HG02798 (cell line): ENCODE results near the gene TIPRL.
A peak's percentile ranks its signal among the peaks of the same experiment; 100 is the strongest.
"Not testable (repeated sequence)": the region's sequence is repeated elsewhere in the genome, so short reads cannot be mapped to it uniquely, and the experiment has no call there.

Experiments
- ATAC-seq: cut with Tn5 transposase; IDR thresholded peaks from one replicate; pipeline ENCODE4 v1.9.1; 2021; ENCODE audit warnings: mild to moderate bottlenecking; ENCODE audit not compliant: unreplicated experiment, poor library complexity

TIPRL gene

DNA sequence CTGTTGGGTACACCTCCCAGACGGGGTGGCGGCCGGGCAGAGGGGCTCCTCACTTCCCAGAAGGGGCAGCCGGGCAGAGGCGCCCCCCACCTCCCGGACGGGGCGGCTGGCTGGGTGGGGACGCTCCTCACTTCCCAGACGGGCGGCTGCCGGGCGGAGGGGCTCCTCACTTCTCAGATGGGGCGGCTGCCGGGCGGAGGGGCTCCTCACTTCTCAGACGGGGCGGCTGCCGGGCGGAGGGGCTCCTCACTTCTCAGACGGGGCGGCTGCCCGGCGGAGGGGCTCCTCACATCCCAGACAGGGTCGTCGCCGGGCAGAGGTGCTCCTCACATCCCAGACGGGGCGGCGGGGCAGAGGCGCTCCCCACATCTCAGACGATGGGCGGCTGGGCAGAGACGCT, 28.9 kb downstream of the TIPRL start:
- ATAC-seq: not testable (repeated sequence)

DNA sequence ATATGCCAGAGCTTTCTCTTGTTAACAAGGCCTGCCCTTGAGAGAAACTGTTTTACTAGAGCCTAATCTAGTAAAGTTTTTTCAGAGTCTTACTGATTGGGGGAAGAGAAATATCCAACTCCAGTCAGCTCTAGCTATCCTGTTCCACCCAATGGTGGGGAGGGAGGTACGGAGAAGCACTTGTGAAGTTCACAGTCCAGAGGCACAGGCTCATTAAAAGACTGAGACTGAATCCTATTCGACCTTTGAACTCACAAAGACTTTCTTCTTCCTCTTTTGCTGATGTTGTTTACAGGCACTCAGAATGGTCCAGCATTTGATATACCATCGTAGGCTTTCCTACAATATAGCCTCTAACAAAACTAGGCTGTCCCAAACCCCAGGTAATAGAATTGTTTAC, 31.6 kb downstream of the TIPRL start:
- ATAC-seq: no peak

DNA sequence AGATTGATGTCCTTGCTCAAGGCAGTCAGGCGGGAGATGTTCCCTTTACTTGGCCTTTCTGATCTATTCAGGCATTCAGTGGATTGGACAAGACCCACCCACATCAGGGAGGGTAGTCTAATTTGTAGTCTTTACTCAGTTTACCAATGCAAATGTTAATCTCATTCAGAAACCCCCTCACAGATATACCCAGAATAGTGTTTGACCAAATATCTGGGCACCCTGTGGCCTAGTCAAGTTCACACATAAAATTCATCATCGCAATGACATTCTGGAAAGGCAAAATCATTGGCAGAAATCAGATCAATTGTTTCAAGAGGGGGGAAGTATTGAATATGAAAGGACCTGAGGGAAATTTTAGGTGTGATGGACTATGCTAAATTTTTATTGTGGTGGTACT, 34.6 kb downstream of the TIPRL start:
- ATAC-seq: no peak

DNA sequence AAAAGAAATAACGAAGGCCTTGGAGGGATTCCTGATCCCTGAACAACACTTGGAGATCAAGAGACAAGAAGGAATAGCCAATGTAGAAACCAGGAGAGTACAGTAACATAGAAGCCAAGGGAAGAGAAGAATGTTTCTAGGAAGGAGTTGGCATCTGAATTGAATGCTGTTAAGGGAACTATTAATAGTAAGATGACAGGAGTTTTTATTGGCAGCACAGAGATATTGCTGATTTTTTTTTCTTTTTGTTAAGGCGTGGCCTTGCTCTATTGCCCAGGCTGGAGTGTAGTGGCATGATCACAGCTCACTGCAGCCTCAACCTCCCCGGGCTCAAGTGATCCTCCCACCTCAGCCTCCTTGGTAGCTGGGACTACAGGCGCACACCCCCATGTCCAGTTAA, 37.4 kb downstream of the TIPRL start:
- ATAC-seq: no peak

DNA sequence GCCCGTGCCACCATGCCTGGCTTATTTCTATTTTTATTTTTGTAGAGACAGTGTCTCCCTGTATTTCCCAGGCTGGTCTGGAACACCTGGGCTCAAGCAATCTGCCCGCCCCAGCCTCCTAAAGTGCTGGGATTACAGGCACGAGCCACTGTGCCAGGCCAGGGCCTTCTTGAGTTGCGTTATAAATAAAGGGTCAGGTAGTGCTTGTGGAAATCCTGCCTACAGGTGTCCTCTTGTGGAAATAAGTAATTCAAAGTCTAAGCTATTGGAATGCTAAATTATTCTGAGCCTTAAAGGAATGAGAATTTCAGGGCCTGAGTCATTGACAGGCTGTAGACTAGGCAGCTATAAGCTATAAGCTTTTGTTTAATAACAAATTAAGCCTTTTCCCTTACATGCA, 38.9 kb downstream of the TIPRL start:
- no peak for ATAC-seq

DNA sequence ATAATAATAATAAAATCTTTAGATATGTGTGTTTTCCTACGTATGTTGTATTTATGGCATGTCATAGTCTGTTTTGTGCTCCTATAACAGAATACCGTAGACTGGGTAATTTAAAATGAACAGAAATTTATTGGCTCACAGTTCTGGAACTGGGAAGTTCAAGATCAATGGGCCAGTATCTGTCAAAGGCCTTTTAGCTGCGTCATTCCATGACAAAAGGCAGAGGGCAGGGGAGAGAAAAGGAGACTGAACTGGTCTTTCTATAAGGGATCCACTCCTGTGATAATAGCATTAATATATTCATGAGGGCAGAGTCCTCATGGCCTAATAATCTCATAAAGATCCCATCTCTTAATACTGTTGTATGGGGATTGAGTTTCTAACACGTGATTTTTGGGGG, 39.9 kb downstream of the TIPRL start:
- ATAC-seq: no peak

DNA sequence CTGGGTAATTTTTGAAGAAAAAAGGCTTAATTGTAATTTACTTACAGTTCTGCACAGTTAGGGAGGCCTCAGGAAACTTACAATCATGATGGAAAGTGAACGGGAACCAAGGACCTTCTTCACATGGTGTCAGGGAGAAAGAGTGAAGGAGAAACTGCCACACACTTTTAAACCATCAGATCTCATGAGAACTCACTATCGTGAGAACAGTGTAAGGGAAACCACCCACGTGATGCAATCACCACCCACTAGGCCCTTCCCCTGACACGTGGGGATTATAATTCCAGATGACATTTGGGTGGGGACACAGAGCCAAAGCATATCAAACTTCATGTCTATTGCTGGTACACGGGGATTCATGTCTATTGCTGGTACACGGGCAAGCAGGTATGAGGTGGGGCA, 41.7 kb downstream of the TIPRL start:
- ATAC-seq: no peak

DNA sequence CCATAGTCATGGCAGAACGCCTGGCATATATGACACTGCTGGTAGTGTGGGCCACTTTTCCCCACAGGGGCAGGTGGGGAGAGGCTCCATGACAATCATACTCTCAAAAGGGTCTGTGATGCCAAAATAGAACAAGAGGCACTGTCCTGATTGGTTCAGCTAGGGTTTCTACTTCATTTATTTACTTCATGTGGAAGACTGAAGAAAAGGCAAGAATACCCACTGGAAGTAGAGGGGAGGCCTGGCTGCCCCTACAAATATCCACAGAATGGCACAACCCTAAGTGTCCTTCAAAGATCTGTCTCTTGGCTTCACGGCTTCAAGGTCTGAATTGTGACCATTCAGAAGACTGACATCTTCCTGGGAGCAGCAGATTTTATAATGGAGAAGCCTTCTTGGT, 42.5 kb downstream of the TIPRL start:
- no peak for ATAC-seq

DNA sequence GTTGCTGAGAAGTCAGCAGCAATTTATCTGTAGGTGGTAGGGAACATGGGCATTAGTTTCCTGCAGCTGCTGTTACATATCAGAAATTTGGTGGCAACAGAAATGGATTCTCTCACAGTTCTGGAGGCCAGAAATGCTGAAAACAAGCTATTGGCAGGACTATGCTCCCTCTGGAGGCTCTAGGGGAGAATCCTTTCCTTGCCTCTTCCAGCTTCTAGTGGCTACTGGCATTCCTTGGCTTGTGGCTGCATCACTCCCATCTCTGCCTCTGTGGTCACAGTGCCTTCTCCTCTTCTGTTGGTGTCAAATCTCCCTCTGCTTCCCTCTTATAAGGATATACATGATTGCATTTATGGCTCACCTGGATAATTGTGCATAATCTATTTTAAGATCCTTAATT, 44.5 kb downstream of the TIPRL start:
- ATAC-seq: no peak

DNA sequence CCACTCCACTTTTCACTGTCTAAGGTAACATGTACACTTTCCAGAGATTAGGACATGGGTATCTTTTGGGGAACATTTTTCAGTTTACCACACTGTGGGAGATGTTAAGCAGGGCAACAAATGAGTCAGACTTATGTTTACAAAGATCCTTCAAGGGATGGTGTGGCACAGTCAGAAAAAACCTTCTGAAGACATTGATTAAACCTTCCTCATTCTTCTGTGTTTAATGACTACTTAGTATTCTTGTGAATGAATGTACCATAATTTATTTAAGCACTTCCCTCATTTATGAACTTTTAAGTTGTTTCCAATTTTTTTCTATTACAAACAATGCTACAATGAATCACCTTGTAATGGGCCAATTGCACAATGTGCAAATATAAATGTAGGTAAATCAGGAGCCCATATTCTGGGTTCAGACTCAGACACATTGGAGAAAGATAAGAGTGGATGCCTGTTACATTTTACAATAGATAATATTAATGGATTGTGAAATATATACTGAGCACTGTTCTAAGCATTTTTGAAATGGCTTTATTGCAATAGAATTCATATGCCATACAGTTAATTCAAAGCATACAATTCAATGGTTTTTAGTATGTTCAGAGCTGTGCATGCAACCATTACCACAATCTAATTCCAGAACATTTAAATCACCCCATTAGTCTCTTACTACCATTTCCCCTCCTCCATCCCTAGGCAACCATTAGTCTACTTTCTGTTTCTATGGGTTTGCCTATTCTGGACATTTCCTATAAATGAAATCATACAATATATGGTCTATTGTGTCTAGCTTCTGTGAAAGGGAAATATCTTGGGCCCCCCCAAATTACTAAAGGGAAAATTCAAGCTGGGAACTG, 45.1 kb downstream of the TIPRL start:
- ATAC-seq: no peak

DNA sequence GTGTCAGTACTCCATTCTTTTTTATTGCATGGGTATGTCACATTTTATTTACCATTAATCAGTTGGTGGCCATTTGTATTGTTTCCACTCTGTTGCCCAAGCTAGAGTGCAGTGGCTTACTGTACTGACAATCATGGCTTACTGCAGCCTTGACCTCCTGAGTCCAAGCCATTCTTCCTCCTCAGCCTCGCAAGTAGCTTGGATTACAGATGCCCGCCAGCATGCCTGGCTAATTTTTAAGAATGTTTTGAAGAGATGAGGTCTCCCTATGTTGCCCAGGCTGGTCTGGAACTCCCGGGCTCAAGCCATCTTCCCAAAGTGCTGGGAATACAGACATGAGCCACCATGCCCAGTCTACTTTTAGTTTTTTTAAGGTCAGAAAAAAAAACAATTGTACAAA, 46.2 kb downstream of the TIPRL start:
- no peak for ATAC-seq

DNA sequence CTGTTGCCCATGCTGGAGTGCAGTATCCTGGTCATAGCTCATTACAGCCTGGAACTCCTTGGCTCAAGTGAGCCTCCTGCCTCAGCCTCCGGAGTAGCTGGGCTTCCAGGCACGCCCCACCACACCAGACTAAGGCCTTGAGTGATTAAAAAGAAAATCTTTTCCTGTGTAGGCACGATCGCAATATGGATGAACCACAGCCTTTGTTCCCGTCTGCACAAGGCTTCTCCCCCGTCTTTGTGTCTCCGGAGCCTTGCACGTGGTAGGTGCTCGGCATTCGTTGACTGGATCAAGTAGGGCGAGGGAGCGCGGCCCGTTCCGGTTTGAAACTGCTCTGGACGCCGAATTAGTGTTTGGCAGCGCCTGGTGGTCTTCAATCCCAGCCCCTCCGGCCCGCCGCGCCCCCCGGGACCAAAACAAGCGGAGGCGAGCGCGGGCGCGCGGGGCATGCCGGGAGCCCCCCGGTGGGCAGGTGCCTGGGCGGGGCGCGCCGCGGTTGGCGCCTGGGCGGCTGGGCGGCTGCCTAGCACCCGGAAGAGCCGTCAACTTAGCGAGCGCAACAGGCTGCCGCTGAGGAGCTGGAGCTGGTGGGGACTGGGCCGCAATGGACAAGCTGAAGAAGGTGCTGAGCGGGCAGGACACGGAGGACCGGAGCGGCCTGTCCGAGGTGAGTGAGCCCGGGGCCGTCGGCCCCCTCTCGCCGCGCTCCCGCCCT, 46.9 kb downstream of the TIPRL start, which contains the start of gene SFT2D2:
Gene SFT2D2, plus strand, starts transcription at position 529 of the 715 bp plus-strand sequence. Its CDS starts 76 bp downstream, at position 605.
- ATAC-seq: peak; percentile 81

DNA sequence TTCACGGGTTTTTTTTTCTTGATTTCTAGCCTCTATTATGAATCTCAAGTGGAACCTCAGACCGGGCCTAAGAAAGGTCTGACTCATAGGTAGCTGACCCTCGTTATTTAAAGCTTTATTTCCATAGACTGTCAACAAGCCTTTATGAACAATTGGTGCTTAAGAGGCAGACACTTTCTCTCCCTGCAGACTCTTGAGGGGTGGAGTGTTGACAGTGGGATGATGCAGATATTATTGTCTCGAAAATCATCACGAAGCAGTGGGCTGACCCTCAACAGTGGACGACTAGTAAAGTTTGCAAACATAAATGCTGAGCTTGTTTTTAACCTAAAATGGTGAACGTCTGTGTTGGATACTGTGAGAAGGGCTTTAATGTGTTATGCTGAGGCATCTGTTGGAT, 48.9 kb downstream of the TIPRL start:
- no peak for ATAC-seq

DNA sequence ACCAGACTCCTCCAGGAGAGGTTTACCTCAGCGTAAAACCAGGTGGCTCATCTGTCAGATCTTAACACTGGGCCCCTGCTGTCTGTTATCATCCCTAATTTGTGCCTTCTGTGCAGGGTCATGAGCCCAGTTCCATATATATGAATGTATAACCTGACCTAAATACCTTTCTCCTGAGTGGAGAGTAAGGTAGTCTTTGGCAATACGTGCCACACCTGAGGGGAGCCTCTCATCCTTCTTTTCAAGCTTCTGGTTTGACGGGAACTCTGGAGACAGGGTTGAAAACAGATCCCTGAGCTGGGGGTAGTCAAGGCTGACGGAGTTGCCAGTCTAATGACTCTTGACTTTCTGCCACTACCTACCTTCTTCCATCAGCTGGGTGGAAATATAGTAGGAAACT, 51.1 kb downstream of the TIPRL start:
- no peak for ATAC-seq

DNA sequence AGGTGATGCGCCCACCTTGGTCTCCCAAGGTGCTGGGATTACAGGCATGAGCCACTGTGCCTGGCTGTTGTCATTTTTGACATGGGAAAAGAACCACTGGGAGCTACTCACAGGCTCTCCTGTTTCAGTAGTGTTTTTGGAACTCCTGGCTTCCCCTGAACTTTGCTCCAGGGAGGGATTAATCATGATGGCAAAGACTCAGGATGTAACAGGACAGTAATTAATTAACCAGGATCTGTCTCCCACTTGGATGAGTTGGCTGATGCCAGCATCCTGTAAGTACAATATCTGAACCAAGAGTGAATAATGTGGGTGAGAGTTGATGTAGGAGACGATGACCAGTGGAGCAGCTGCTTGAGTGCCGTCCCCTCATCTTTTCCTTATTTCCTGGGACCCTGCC, 51.9 kb downstream of the TIPRL start:
- no peak for ATAC-seq

DNA sequence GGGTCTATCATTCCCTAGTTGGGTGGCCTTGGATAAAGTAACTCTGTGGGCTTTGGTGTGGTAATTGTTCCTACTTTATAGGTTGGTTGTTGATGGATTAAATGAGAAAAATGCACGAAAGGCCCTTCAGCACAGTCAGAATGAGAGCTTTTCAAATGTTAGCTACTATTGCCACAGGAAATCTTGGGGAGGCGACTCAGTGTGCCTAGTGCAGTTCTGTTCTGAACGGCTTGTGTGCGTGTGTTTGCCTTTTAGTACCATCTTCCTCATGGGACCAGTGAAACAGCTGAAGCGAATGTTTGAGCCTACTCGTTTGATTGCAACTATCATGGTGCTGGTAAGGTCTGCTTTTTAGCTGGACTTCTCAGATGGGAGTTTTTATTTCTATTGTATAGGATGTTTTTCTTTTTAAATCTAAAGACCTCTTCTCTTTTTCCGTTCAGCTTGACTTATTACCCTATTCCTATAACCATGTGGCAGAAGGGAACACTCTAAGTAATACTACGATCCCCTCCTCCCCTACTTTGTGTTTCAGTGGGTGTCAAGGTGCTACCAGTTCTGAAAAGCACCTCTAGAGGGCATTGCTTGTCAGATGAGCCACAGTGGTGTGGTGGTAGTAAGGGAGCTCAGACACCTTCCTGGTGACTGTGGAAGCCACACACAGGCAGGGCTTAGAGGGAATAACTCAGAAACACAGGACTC, 56.2 kb downstream of the TIPRL start:
- ATAC-seq: peak; percentile 93

DNA sequence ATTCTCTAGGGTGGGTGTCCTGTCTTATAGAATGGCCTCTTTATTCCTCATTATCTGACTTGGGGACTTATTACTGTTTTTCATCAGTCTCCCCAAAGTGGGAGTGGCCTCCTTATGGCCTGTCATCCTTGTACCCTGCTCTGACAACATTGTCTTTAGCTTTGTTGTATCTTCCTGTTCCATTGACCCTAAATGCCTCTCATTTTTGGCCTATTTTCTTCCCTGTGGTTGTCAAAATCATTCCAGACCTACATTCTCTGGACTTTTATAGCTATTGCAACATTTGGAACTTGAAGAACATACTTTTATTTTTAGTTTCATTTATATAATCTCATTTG, 56.8 kb downstream of the TIPRL start:
- no peak for ATAC-seq

DNA sequence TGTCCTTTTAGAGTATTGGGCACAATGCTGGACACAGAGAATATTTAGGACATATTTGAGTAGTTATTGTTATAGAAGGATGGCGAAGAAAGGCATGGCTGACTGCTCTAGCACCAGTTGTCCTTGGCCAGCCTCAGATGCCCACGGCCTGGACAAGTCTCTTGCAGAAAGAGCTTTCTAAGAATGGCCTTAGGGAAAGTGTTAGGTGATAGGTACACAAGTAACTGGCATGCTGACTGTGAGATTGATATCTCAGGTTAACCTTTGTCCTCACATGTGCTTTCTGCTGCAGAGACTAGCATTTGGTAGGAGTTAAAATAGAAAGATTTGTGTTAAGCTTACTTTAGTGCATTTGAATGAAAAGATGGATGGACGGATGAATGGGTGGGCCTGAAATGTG, 57.2 kb downstream of the TIPRL start:
- no peak for ATAC-seq

DNA sequence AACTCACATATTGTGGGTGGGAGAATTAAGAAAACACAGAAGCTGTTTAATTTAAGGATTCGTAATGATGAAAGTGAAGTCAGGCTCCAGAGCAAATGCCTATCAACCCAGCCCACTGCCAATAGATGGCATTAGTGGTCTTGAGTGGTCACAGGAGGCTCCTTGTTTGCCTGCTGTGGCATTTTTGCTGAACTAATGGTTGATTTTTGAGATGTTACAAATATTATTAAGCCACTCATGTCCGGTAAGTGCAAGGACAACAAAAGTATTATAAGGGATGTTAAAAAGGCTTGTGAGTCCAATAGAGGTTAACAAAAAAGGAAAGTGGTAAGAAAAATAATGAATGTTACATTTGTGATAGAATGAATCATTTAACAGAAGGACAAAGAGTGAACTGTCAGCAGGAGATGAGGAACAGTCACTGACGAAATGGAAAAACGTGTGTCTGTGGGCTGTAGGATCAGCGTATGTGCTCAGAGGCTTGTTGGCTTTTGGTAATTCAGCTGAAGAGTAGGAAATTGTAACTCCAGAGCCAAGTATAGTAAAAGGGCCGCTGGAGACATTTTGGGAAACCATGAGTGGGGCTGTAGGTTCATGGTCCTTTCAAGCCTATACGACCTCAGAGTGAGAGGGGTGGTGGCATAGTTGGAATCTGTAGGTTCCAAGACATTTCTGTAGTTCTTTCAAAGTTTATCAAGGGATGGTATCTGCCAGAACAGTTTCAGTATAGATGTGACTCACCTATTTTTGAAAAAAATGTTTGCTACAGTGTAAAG, 58.3 kb downstream of the TIPRL start:
- ATAC-seq: no peak

DNA sequence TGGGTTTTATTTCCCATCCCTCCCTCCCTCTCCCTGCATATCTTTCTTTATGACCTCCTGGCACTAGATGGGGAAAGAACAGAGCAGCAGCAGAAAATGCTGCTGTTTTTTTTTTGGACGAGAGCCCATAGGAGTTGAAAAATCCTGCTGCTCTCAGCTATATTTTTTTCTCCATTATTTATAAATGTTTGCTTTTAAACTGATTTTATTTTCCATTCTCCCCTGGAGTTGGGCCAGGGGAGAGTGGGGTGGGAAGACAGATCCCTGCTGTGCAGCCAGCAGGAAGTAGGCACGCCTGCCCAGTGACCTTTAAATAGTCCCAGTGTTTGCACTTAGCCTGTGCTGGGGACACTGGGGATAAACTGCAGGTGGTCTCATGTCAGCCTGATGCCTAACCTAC, 64.4 kb downstream of the TIPRL start:
- ATAC-seq: no peak
